Activated naive CD8-positive, alpha-beta T cell treated with anti-CD3 and anti-CD28 coated beads, Interleukin-2, amount 50 U/mL, for 24 hours (primary cell): Measurements from ENCODE around the gene ARHGAP24.

Source experiments
- ATAC-seq: fragments of 150-1000 bp; cut with Tn5 transposase; one replicate; pipeline ENCODE4 v1.10.0; 2021
- DNase-seq: peaks from one replicate; pipeline ENCODE4 v3.0.0; 2021
- H3K27ac Mint-ChIP-seq: one replicate; pipeline ENCODE4 v1.8.0; 2021; ENCODE audit warnings: mild to moderate bottlenecking, mixed read lengths
- H3K27me3 Mint-ChIP-seq: one replicate; pipeline ENCODE4 v1.8.0; 2021; ENCODE audit warnings: mixed read lengths
- H3K36me3 Mint-ChIP-seq: one replicate; pipeline ENCODE4 v1.8.0; 2021; ENCODE audit warnings: low read depth, mixed read lengths
- H3K4me1 Mint-ChIP-seq: one replicate; pipeline ENCODE4 v1.8.0; 2021; ENCODE audit warnings: mixed read lengths
- H3K4me3 Mint-ChIP-seq: one replicate; pipeline ENCODE4 v1.8.0; 2021; ENCODE audit warnings: mild to moderate bottlenecking, moderate library complexity, mixed read lengths
- H3K9me3 Mint-ChIP-seq: one replicate; pipeline ENCODE4 v1.8.0; 2021; ENCODE audit warnings: mixed read lengths

The ARHGAP24 gene

DNA sequence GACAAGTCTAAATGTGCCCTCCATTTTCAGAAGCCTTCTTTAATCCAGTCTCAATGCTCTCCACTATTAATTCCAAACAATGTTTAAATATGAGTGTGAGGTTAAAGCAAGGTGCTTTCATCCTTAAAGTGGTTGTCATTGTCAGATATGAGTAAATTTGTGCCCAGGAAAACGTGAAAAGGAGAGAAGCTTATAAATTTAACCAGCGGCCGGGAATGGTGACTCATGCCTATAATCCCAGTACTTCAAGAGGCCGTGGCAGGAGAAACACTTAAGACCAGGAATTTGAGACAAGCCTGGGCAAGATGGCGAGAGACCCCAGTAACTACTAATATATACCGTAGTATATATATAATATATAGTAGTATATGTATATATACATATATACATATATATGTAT is 270.0 kb downstream of the ARHGAP24 start:
- Mint-ChIP-seq H3K27ac (no peak overlapping the region), H3K4me3 (no peak overlapping the region), H3K9me3 (no peaks in the 10 kb centered on the region), H3K27me3 (peaks cover 3% of the 10 kb centered on the region), H3K36me3 (no peaks in the 10 kb centered on the region), H3K4me1 (peaks cover 2% of the 10 kb centered on the region)
- DNase-seq (no peak), ATAC-seq (no peak)

- H3K4me1 Mint-ChIP-seq = peaks cover 2% of the 10 kb centered on the region
- H3K4me3 Mint-ChIP-seq = no peak overlapping the region
- no peak overlapping the region for H3K27ac Mint-ChIP-seq
- H3K27me3 Mint-ChIP-seq = peaks cover 3% of the 10 kb centered on the region
- H3K9me3 Mint-ChIP-seq = no peaks in the 10 kb centered on the region
- no peaks in the 10 kb centered on the region for H3K36me3 Mint-ChIP-seq
- ATAC-seq (no peak), DNase-seq (no peak)
These were observed 271.0 kb downstream of the ARHGAP24 start for GRCh38 chr4:85745939-85746338.

DNA sequence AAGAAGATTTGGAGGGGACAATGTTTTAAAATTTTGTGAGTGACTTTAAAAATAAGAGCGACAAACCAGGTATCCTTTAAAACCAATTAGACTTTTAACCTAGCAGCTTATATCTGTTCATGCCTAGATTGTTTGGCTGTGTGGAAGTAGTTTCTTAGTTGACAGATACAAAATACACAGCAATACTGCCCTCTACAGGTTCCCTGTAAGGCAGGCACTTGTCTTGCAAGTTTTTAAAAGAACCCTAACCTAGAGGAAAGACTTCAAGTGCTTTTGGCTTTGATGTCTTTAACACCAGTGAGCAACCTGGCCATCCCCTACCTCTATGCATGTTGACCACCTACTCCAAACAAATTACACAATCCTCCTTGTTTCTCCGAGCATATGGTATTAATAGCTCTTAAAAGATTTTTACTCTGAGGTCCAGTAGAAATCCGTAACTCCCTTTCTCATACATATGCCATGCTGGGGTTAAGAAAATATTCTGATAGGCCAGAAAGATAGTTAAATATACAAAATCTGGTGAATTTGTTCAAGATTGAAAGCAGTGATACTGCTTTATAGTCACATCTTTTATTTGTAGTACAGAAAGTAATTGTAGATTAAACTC is 273.0 kb downstream of the ARHGAP24 start:
- no peak overlapping the region for H3K27ac Mint-ChIP-seq
- no peaks in the 10 kb centered on the region for H3K9me3 Mint-ChIP-seq
- no peak overlapping the region for H3K4me3 Mint-ChIP-seq
- no peaks in the 10 kb centered on the region for H3K4me1 Mint-ChIP-seq
- H3K36me3 Mint-ChIP-seq = no peaks in the 10 kb centered on the region
- DNase-seq = no peak
- no peak for ATAC-seq
- H3K27me3 Mint-ChIP-seq = peaks cover 2% of the 10 kb centered on the region

GRCh38 chr4:85748654-85749053 is 273.7 kb downstream of the ARHGAP24 start:
- Mint-ChIP-seq H3K4me1 (no peaks in the 10 kb centered on the region), H3K27me3 (no peaks in the 10 kb centered on the region), H3K4me3 (no peak overlapping the region), H3K9me3 (no peaks in the 10 kb centered on the region), H3K36me3 (no peaks in the 10 kb centered on the region), H3K27ac (no peak overlapping the region)
- ATAC-seq (no peak), DNase-seq (no peak)

- Mint-ChIP-seq H3K4me3 (no peak overlapping the region), H3K9me3 (no peaks in the 10 kb centered on the region), H3K27me3 (no peaks in the 10 kb centered on the region), H3K27ac (no peak overlapping the region), H3K4me1 (no peaks in the 10 kb centered on the region), H3K36me3 (no peaks in the 10 kb centered on the region)
- ATAC-seq (no peak), DNase-seq (no peak)
These were observed 276.9 kb downstream of the ARHGAP24 start for GRCh38 chr4:85751866-85752265.

DNA sequence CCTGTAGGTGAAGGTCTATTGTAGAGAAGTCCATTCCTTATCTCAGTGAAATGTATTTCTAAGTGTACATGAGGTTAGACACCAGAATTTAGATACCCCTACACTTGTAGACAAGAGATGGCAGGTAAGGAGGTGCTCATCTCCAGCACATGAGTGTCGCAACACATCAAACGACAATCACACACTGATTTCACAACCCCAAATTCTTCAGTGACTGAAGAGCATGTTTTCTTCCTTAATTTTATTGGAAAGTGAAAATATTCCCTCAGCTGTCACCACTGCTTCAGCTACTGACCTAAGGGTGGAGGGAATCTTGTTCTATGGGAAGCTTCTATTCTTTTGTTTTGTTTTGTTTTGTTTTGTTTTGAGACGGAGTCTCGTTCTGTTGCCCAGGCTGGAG is 280.3 kb downstream of the ARHGAP24 start:
- no peak overlapping the region for H3K4me3 Mint-ChIP-seq
- no peaks in the 10 kb centered on the region for H3K4me1 Mint-ChIP-seq
- peaks cover 4% of the 10 kb centered on the region for H3K9me3 Mint-ChIP-seq
- no peaks in the 10 kb centered on the region for H3K27me3 Mint-ChIP-seq
- DNase-seq (no peak), ATAC-seq (no peak)
- no peak overlapping the region for H3K27ac Mint-ChIP-seq
- no peaks in the 10 kb centered on the region for H3K36me3 Mint-ChIP-seq

GRCh38 chr4:85756938-85757337 is 282.0 kb downstream of the ARHGAP24 start:
- Mint-ChIP-seq H3K4me1 (no peaks in the 10 kb centered on the region), H3K4me3 (no peak overlapping the region), H3K36me3 (no peaks in the 10 kb centered on the region), H3K27me3 (no peaks in the 10 kb centered on the region), H3K9me3 (peaks cover 4% of the 10 kb centered on the region), H3K27ac (no peak overlapping the region)
- DNase-seq = no peak
- no peak for ATAC-seq

GRCh38 chr4:85759388-85759787 is 284.4 kb downstream of the ARHGAP24 start:
- H3K4me3 Mint-ChIP-seq = no peak overlapping the region
- no peak overlapping the region for H3K27ac Mint-ChIP-seq
- no peaks in the 10 kb centered on the region for H3K4me1 Mint-ChIP-seq
- H3K36me3 Mint-ChIP-seq = no peaks in the 10 kb centered on the region
- no peak for DNase-seq
- peaks cover 4% of the 10 kb centered on the region for H3K9me3 Mint-ChIP-seq
- no peak for ATAC-seq
- no peaks in the 10 kb centered on the region for H3K27me3 Mint-ChIP-seq

DNA sequence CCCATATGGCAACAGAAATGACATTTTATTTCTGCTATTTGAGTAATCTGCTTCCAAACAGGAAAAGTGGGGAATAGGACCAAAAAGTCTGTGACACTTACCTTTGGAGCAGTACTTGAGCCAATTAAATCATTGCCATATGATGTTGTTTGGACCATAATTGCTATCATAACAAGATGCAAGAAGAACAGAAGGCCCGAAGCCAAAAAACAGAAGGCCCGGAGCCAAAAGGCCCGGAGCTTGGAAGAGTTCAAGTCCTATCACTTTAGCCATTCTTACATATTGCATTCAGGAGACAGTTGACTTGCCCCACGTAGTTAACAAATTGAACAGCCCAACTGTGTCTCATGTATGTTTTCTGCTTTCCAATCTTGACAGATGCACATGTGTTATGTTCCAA is 285.6 kb downstream of the ARHGAP24 start:
- H3K27me3 Mint-ChIP-seq = no peaks in the 10 kb centered on the region
- ATAC-seq = no peak
- H3K4me3 Mint-ChIP-seq = no peak overlapping the region
- no peaks in the 10 kb centered on the region for H3K4me1 Mint-ChIP-seq
- peaks cover 4% of the 10 kb centered on the region for H3K9me3 Mint-ChIP-seq
- H3K36me3 Mint-ChIP-seq = no peaks in the 10 kb centered on the region
- no peak for DNase-seq
- no peak overlapping the region for H3K27ac Mint-ChIP-seq

DNA sequence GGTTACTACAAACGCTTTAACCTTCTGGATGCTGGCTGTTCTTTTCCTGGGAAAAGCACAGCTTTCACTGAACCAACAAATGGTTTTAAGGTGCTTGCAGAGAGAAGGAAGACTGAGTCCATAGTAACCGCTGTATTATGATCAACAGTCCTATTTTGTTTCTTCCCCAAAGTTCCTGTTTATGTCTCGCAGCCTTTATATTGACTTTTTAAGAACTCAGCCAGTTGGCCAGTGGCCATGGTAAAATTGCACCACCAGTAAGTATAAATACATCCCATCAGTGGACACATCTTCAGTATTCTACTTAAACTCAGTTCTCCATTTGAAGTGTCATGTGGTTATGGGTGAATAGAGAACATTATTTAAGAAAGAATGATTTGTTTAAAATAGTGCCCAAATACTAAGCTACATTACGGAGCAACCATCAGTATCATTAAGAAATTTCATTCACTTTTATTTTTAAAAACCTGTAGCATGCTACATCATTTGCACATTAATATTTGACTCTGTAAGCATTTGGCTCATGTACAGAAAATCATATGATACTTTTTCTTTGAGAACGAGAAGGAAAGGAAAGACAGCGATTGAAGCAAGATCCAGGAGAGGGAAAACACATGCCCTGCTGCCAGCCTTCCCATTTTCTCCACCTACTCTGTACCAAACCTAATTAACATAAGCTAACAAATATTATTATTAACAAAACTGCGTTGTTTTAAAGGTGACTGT is 287.0 kb downstream of the ARHGAP24 start:
- no peaks in the 10 kb centered on the region for H3K36me3 Mint-ChIP-seq
- H3K4me1 Mint-ChIP-seq = no peaks in the 10 kb centered on the region
- H3K27ac Mint-ChIP-seq = no peak overlapping the region
- H3K9me3 Mint-ChIP-seq = peaks cover 4% of the 10 kb centered on the region
- no peak for DNase-seq
- H3K27me3 Mint-ChIP-seq = no peaks in the 10 kb centered on the region
- H3K4me3 Mint-ChIP-seq = no peak overlapping the region
- ATAC-seq = no peak

- H3K9me3 Mint-ChIP-seq = peaks cover 4% of the 10 kb centered on the region
- no peaks in the 10 kb centered on the region for H3K27me3 Mint-ChIP-seq
- ATAC-seq (no peak), DNase-seq (no peak)
- H3K4me3 Mint-ChIP-seq = no peak overlapping the region
- H3K36me3 Mint-ChIP-seq = no peaks in the 10 kb centered on the region
- H3K4me1 Mint-ChIP-seq = no peaks in the 10 kb centered on the region
- H3K27ac Mint-ChIP-seq = no peak overlapping the region
These were observed 287.6 kb downstream of the ARHGAP24 start for GRCh38 chr4:85762529-85762871.

DNA sequence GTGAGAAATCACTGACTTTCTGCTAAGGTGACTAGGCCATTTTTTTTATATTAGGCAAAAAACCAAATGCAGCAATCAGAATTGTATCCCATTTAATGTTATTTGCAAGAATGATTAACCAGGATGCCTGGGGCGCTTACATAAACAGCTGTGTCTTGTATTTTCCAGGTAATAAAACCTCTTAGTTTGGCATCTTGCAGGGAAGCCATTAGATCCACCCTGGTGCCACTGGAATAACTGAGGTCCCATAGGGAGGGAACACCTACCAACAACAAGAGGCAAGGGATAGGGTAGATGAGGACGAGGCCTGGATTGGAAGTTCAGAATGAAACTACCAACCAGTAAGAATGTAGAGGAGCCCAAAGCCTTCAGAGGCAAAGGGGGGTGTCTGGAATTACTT is 288.3 kb downstream of the ARHGAP24 start:
- Mint-ChIP-seq H3K4me3 (no peak overlapping the region), H3K9me3 (no peaks in the 10 kb centered on the region)
- ATAC-seq = no peak

GRCh38 chr4:85767649-85768048 is 292.7 kb downstream of the ARHGAP24 start:
- H3K4me3 Mint-ChIP-seq = no peak overlapping the region
- no peaks in the 10 kb centered on the region for H3K36me3 Mint-ChIP-seq
- DNase-seq = no peak
- H3K4me1 Mint-ChIP-seq = no peaks in the 10 kb centered on the region
- H3K9me3 Mint-ChIP-seq = no peaks in the 10 kb centered on the region
- no peaks in the 10 kb centered on the region for H3K27me3 Mint-ChIP-seq
- no peak for ATAC-seq
- no peak overlapping the region for H3K27ac Mint-ChIP-seq

More for the DNA sequence above, 288.3 kb downstream of the ARHGAP24 start:
- Mint-ChIP-seq H3K36me3 (no peaks in the 10 kb centered on the region), H3K27me3 (no peaks in the 10 kb centered on the region), H3K4me1 (no peaks in the 10 kb centered on the region), H3K27ac (no peak overlapping the region)
- DNase-seq = no peak

- no peaks in the 10 kb centered on the region for H3K27me3 Mint-ChIP-seq
- H3K4me3 Mint-ChIP-seq = no peak overlapping the region
- no peaks in the 10 kb centered on the region for H3K4me1 Mint-ChIP-seq
- ATAC-seq (no peak), DNase-seq (no peak)
- H3K27ac Mint-ChIP-seq = no peak overlapping the region
- no peaks in the 10 kb centered on the region for H3K36me3 Mint-ChIP-seq
- H3K9me3 Mint-ChIP-seq = no peaks in the 10 kb centered on the region
These were observed 294.1 kb downstream of the ARHGAP24 start for GRCh38 chr4:85769009-85769408.

DNA sequence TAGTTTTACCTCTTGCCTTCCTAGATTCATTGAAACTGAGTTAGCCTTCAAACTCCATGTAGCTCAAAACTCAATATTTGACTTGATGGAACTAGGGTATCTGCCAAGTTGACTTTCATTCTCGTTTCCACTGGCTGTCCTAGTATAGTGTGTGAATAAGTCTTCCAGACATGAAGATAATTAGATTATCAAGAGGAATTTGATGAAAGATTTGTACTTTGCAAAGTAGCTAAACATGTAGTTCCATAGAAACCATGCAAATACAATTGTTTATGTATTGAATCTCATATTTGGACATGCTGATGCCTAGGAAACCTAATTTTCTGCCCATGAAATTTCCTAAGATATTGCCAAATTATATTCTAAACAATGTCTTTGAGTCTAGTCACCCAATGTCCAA is 297.5 kb downstream of the ARHGAP24 start:
- Mint-ChIP-seq H3K36me3 (no peaks in the 10 kb centered on the region), H3K9me3 (no peaks in the 10 kb centered on the region), H3K27ac (no peak overlapping the region), H3K4me1 (no peaks in the 10 kb centered on the region), H3K27me3 (no peaks in the 10 kb centered on the region), H3K4me3 (no peak overlapping the region)
- DNase-seq (no peak), ATAC-seq (no peak)

DNA sequence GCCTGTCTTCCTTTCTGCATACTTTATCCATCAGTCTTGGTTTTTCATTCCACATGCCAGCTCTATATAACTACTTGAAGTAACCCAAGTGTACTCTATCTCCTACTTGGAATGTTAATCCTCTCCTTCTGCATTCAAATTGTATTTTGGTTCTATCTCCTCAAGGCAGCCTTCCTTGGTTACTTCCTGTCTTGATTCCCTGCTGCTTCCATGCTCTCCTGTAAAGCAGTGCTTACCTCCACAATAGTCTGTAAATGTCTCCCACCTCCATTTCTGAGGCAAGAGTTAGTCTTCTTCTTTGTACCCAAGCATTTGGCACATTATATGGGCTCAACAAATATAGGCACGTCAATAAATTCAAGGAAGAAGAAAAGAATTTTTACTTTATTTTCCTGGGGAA is 298.4 kb downstream of the ARHGAP24 start:
- ATAC-seq = no peak
- Mint-ChIP-seq H3K27me3 (no peaks in the 10 kb centered on the region), H3K27ac (no peak overlapping the region), H3K4me1 (no peaks in the 10 kb centered on the region), H3K9me3 (no peaks in the 10 kb centered on the region), H3K4me3 (no peak overlapping the region), H3K36me3 (no peaks in the 10 kb centered on the region)
- DNase-seq = no peak
